Glomerular endothelial cell (primary cell): ENCODE data around the gene FGFR1OP2. TPM values are rescaled to one million over a fixed set of nuclear protein-coding genes. Genes with fewer than 3 reads are reported as not detected.

Experiments
- DNase-seq: peaks from one replicate; pipeline ENCODE4 v3.0.0-alpha.2; 2011; ENCODE audit warnings: low read depth, low spot score; ENCODE audit errors: extremely low read depth
- total RNA-seq: library from RNA; depleted of rRNA; stranded (reverse); fragments of >200 nt; gene quantifications from 2 replicates; pipeline ENCODE4 v1.2.3, GENCODE V29; 2015

FGFR1OP2 gene
- total RNA-seq, 1 donor from 2014 or later, result 51.0 TPM

GRCh38 chr12:27000961-27001360 lies 62.7 kb downstream of the FGFR1OP2 start:
- DNase-seq, result no peak

- DNase-seq, result no peak
These were observed 63.4 kb downstream of the FGFR1OP2 start for GRCh38 chr12:27001663-27002062.

DNA sequence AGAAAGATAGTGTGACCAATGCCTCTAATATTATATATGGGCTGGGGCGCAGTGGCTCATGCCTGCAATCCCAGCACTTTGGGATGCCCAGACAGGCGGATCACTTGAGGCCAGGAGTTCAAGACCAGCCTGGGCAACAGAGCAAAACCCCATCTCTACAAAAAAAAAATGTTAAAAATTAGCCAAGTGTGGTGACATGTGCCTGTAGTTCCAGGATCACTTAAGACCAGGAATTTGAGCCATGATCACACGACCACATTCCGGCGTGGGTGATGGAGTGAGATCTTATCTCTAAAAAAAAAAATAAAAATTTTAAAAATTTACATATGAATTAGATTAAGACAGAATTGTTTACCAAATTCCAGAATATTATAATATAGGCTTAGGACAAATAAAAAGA lies 63.9 kb downstream of the FGFR1OP2 start:
- DNase-seq, result no peak

DNA sequence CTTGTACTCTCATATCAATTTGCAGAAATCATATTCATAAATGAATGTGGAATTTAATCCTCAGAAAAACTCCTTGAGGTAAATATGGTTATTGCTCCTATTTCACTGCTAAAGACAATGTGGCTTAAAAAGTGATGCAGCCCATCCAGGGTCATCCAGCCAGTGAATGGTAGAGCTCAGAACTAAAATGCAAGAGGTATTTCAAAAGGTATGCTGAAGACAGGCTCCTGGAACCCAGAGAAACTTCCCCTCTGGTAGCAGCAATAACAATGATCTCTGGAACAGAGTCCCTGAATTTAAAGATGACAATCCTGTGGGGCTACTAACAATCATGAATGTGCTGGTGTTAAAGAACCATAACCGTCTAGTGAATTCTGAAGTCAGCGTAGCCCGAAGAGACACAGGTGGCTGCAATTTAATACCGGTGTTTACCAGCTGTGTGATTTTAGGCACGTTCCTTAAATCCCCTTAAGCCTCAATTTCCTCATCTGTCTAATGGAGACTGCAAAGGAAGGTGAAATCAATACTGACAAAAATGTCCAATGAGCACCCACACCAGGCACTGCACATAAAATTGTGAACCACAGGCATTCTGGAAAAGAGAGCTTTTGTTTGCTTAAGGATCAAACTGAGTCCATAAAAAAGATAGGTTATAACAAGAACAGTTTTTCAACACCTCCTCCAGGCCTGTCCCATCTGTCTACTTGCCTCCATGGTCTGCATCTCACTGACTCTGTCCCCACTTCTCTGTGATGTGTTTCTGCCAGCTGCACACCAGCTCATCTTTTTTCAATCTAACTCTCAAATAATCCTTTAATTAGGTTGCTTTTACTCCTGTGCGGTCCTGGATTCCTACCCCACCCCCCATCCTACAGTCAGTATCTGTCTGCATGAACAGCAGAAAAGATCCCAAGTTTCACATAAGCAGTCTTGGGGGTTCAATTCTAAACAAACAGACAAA lies 65.4 kb downstream of the FGFR1OP2 start:
- DNase-seq, result no peak

DNA sequence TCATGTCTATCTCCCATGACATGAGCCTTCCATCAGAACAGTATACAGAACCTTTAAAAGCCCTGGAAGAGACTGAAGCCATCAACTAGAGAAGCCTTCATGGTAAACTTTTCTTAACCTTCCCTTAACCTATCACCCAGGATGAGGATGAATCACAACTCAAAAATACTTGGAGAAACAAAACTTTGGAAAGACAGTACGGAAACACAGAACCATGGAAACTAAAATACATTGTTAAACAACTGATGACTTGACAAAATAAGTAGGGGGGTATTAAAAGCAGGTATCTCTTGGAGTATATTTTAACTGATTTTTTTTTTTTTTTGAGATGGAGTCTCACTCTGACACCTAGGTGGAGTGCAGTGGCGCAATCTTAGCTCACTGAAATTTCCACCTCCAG lies 67.2 kb downstream of the FGFR1OP2 start:
- DNase-seq, result no peak

DNA sequence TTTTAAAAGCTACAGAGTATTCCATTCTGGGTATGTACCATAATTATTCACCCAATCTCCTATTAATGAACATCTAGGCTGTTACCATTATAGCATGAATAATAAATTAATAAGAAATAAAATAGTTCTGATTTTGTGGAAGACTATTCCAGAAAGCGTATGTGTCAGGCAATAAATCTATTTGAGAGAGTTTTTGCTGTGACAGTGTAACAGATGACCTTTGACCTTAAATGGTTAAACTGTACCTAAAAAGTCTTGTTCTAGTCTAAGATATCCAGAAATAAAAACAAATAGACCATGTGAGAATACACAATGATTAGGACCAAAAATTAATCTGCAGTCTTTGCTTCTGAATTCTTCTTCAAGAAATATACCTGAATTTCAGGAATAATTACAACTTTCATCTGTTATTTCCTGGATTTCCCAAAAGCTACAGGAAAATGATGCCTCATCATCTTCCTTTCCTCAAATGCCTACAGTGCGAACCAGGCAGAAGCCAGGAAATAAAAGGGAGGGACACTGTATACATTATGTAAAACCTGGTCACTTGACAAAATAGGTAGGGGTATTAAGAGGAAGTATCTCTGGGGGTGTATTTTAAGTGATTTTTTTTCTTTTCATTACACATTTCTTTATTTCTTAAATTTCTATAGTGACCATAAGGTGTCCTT lies 68.7 kb downstream of the FGFR1OP2 start:
- no peak for DNase-seq

GRCh38 chr12:27008081-27008480 lies 69.8 kb downstream of the FGFR1OP2 start:
- no peak for DNase-seq

DNA sequence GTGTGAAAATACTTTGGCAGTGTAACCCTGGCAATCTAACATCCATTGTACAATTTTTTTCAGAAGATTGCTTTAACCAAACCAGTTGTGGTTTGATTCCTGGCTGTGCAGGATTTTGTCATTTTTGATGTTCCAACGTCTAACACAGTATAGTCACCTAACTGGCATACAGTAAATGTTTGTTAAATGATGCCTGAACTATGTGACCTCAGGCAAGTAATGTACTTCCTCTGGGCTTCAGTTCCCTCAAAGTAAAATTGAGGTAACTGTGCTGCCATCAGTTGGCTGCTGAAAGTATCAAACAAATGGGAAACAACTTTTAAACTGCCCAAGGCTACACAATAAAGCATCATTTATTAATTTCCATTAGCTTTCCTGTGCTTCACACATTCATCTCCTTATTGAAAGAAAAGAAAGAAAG lies 71.6 kb downstream of the FGFR1OP2 start:
- no peak for DNase-seq

- no peak for DNase-seq
These were observed 74.1 kb downstream of the FGFR1OP2 start for GRCh38 chr12:27012239-27012981.

DNA sequence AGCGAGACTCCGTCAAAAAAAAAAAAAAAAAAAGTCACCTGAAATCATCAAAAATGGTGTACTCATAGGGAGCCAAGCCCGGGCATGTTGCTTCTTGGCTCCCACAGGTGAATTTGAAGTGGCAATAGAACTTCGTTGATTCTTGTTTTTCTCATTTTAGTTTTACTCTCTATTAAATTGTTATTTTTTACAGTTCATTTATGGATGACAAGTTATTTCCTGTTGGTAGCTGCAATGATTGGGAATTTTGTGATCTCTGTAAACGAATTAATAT lies 74.6 kb downstream of the FGFR1OP2 start:
- no peak for DNase-seq

DNA sequence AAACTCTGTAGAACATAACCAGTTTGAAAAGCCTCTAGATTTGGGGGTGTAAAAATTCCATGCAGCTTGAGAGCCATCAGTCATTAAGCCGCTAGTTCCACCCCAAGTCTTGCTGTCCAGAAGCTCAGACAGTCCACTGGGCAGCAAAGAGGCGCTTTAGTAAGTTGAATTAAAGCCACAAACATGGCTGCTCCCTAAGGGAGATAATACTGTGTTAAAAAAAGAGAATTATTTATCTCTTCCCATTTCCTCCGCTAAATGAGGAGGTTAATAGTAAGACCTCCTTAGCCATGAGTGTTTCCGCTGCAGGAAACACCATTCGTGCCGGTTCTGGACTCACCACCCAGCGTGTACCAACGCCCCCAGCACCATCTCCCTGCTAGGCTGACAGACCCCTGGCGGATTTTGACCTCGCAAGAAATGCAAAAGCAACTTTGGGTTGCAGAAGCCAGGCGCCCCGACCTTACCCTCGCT lies 75.4 kb downstream of the FGFR1OP2 start:
- no peak for DNase-seq

DNA sequence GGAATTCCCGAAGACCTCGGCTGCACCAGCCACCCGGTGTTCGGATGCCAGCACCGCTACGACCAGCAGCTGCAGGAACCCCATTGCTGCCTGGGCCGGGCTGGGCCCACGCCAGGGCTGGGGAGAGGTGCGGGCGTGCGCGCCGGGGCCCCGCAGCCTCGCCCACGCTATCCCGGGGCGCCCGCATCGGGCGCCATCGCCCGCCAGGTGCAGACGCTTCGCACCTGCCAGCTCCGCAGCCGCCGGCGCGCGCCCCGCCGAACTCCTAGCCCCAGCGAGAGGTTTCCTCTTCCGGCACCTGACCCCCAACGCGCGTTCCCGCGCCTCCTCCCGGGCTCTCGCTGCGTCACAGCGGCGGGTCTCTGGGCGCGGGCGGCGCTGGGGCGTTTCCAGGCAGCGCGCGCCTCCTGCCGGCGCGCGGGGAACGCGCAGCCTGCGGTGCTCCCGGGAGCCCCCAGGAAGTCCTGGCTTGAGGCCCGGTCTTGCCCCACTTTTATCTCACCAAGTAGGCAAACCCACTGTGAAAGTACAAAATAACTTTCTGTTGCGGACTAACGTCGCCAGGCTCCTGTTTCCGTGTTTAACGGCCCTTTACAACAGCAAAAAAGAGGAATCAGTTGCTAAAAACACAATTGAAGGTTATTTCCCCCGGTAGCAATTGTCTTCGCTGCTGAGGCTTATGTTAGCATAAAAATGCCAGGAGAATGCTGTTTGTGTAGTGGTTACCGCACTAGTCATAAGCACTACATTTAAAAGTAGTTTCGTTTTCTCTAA lies 76.0 kb downstream of the FGFR1OP2 start, which contains the start of gene TM7SF3:
TM7SF3 (minus strand) TSS at position 300 of the 774 bp plus-strand sequence; CDS start at position 84, 216 bp downstream.
- no peak for DNase-seq

DNA sequence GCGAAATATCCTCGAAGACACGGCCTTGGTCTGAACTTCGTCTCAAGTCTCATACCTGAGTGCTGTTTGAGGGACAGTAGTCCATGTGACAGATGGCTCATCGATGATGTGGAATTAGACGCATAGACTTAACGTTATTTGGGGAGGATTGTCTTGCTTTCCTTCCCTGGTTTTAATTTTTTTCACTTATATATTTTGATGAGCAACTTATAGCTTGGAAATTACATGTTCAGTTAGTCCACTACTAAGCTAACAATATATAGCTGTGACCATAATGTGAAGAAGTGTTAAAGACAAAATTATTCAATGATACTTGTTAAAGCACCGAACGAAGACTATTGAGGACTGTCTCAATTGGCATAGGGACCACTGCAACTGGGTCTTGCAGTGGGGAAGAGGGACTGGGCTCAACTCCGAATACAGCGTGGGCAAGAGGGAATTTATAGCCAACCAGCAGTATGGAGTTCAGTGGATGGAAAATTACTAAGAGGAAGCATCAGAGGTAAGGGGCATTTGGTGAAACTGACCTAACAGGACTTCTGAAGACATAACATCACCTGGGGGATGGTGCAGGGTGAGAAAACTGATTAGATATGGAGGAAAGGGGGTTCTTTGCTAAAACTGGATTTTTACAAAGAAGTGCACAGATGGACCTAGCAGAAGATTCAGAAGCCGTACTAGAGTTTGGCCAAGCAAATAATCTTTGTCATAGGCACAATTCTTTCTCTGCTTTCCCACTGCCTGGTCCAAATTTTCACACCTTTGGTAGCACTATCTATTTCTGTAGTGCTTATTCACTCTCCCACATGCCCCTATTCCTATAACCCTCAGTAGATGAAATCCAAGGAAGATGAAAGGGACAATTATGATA lies 76.8 kb downstream of the FGFR1OP2 start:
- DNase-seq, result no peak

GRCh38 chr12:27015730-27016076 lies 77.4 kb downstream of the FGFR1OP2 start:
- no peak for DNase-seq

Other genes starting within 250 kb of the FGFR1OP2 start
- gene ITPR2, start 105.3 kb upstream of the FGFR1OP2 start, total RNA-seq, result 15.0 and 39.7 TPM in 2 replicates
- gene INTS13, start 489 bp upstream of the FGFR1OP2 start, total RNA-seq, result 49.4 and 50.5 TPM in 2 replicates
- 64.9 and 105 TPM in 2 replicates for gene TM7SF3, start 75.9 kb downstream of the FGFR1OP2 start, total RNA-seq
- 29.1 and 39.6 TPM in 2 replicates for gene MED21, start 84.1 kb downstream of the FGFR1OP2 start, total RNA-seq
- not detected in 2 replicates for gene C12orf71, start 144.1 kb downstream of the FGFR1OP2 start, total RNA-seq